ENCODE data around the gene KRTAP10-8.

DNA sequence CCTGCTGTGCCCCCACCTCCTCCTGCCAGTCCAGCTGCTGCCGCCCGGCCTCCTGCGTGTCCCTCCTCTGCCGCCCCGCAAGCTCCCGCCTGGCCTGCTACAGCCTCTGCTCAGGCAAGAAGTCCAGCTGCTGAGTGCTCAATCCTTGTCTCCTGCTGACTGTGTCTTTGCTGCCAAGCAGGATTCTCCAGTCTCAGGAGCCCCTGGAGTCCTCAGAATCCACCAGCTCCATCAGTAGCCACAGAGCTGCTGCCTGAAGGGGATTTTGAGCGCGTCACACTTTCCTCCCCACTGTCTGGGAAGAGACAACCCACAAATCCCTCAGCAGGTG is 35.3 kb downstream of the KRTAP10-8 start:
- no peak for TF ChIP-seq CTCF (conservative IDR thresholded peaks at IDR 0.05; ENCODE audit: low read depth in 2 of 2)
- TF ChIP-seq POLR2AphosphoS5 (IDR thresholded peaks at IDR 0.05; ENCODE audit: low read depth) = no peak
- TF ChIP-seq EZH2 (IDR thresholded peaks at IDR 0.05; ENCODE audit: low read depth, unreplicated experiment) = no peak
- TF ChIP-seq EZH2phosphoT487 (IDR thresholded peaks at IDR 0.05; ENCODE audit: unreplicated experiment) = no peak
- no peak for TF ChIP-seq NANOG (IDR thresholded peaks at IDR 0.05; ENCODE audit: borderline replicate concordance)
- TF ChIP-seq REST (IDR thresholded peaks at IDR 0.05; ENCODE audit: unreplicated experiment) = no peak
- TF ChIP-seq CREB1 (CRISPR knock-in tag; IDR thresholded peaks at IDR 0.05; ENCODE audit: low read depth) = no peak
- no peak for TF ChIP-seq STAT1 (IDR thresholded peaks at IDR 0.05; ENCODE audit: unreplicated experiment)
- no peak for TF ChIP-seq ETS1 (IDR thresholded peaks at IDR 0.05)
